DLD1 (cell line): ENCODE data around the gene PPRC1.

Source experiments
- in situ Hi-C: cut with HindIII; loops from 2 replicates; pipeline ENCODE4 v1.10.0; 2017; ENCODE audit warnings: low sequenced_read_pairs

The PPRC1 gene

GRCh38 chr10:102132563-102133372, at the start of gene PPRC1:
PPRC1 (plus strand) TSS chr10:102133040; CDS start chr10:102133069, 29 bp downstream.
- in situ Hi-C loops: no loop called here

GRCh38 chr10:102083541-102083940, 49.3 kb upstream of the PPRC1 start:
- in situ Hi-C loops: loop anchor here (10.0 kb wide), 1 partner anchor 89 kb away; no protein-coding TSS in a partner anchor

- in situ Hi-C loops: loop anchor here (10.0 kb wide), 1 partner anchor 91 kb away; no protein-coding TSS in a partner anchor
Observed at GRCh38 chr10:102085336-102085735, 47.5 kb upstream of the PPRC1 start.

GRCh38 chr10:102086196-102086595, 46.6 kb upstream of the PPRC1 start:
- in situ Hi-C loops: loop anchor here (10.0 kb wide), 1 partner anchor 91 kb away; no protein-coding TSS in a partner anchor

- in situ Hi-C loops: no loop called here
Observed at GRCh38 chr10:102090772-102091171, 42.1 kb upstream of the PPRC1 start.

- in situ Hi-C loops: no loop called here
Observed at GRCh38 chr10:102096449-102096848, 36.4 kb upstream of the PPRC1 start.

- in situ Hi-C loops: no loop called here
Observed at GRCh38 chr10:102101152-102101551, 31.7 kb upstream of the PPRC1 start.

- in situ Hi-C loops: no loop called here
Observed at GRCh38 chr10:102102421-102102820, 30.4 kb upstream of the PPRC1 start.

- in situ Hi-C loops: no loop called here
Observed at GRCh38 chr10:102106998-102107397, 25.8 kb upstream of the PPRC1 start.

GRCh38 chr10:102109166-102110116, 23.4 kb upstream of the PPRC1 start:
- in situ Hi-C loops: no loop called here

GRCh38 chr10:102111276-102111675, 21.6 kb upstream of the PPRC1 start:
- in situ Hi-C loops: no loop called here

GRCh38 chr10:102112210-102112817, 20.5 kb upstream of the PPRC1 start:
- in situ Hi-C loops: no loop called here

- in situ Hi-C loops: no loop called here
Observed at GRCh38 chr10:102113261-102113955, 19.4 kb upstream of the PPRC1 start.

GRCh38 chr10:102113956-102114857, 18.6 kb upstream of the PPRC1 start:
- in situ Hi-C loops: no loop called here

- in situ Hi-C loops: no loop called here
Observed at GRCh38 chr10:102114861-102115618, 17.8 kb upstream of the PPRC1 start.

- in situ Hi-C loops: no loop called here
Observed at GRCh38 chr10:102115775-102116174, 17.1 kb upstream of the PPRC1 start.

GRCh38 chr10:102116656-102117055, 16.2 kb upstream of the PPRC1 start:
- in situ Hi-C loops: no loop called here

- in situ Hi-C loops: no loop called here
Observed at GRCh38 chr10:102117391-102118159, 15.3 kb upstream of the PPRC1 start.
